ENCODE data around the gene SMOC2. TPM values are rescaled to one million over a fixed set of nuclear protein-coding genes. Genes with fewer than 3 reads are reported as not detected.

Gene SMOC2
- total and polyA plus RNA-seq, 2 experiments from 2014 or later: 51.0 to 88.7 TPM

DNA sequence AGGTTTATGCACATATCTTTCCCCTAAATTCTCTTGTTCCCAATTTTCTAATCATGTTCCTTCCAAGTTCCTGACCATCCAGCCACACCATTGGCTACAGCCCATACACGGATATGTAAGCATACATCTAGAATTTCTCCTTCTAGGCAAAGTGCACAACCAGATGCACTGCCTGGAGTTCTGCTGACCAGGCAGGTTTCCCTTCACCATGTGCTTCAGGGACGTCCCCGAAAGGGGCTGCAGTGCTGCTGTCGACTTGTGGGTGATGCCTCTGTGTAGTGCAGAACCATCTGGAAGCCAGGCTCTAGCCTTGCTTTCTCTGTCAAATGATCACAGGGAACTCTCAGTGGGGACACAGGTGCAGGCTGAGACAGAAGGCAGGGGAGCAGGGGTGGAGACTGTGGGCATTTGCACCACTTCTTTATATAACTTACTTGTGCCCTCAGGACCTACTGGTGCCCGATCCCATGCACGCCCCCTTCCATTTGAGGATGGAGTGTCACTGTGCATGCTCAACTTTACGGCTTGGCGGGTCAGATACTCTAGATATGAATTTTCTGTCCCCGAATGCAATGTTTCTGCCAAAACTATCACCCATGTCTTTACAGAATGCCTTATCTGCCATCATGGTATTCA is 37.5 kb upstream of the SMOC2 start:
- H3K4me1 ChIP-seq (ENCODE audit: insufficient read depth): no peaks in the 10 kb centered on the region
- H4K20me1 ChIP-seq (ENCODE audit: insufficient read depth, poor library complexity, severe bottlenecking): no peaks in the 10 kb centered on the region
- no peaks in the 10 kb centered on the region for H3K9me2 ChIP-seq (replicated peaks; ENCODE audit: insufficient read depth)
- H3K79me2 ChIP-seq: no peaks in the 10 kb centered on the region
- H3K36me3 ChIP-seq (replicated peaks; ENCODE audit: insufficient read depth, low read depth): no peaks in the 10 kb centered on the region
- no peak overlapping the region for H2AFZ ChIP-seq
- 83% methylated on average over 9 of the region's 9 CpGs for WGBS (ENCODE audit: low lambda C conversion rate, missing lambda C conversion rate)
- no peak overlapping the region for H3K4me2 ChIP-seq
- no peak overlapping the region for H3K27ac ChIP-seq
- no peak for DNase-seq (ENCODE audit: low spot score)
- H3K27me3 ChIP-seq: no peaks in the 10 kb centered on the region
- H3K4me3 ChIP-seq: no peak overlapping the region
- no peak for TF ChIP-seq EZH2 (IDR thresholded peaks at IDR 0.05; ENCODE audit: borderline replicate concordance)
- no peak for TF ChIP-seq EZH2phosphoT487 (IDR thresholded peaks at IDR 0.05; ENCODE audit: low read depth, severe bottlenecking, unreplicated experiment)
- TF ChIP-seq, protein P1, sequence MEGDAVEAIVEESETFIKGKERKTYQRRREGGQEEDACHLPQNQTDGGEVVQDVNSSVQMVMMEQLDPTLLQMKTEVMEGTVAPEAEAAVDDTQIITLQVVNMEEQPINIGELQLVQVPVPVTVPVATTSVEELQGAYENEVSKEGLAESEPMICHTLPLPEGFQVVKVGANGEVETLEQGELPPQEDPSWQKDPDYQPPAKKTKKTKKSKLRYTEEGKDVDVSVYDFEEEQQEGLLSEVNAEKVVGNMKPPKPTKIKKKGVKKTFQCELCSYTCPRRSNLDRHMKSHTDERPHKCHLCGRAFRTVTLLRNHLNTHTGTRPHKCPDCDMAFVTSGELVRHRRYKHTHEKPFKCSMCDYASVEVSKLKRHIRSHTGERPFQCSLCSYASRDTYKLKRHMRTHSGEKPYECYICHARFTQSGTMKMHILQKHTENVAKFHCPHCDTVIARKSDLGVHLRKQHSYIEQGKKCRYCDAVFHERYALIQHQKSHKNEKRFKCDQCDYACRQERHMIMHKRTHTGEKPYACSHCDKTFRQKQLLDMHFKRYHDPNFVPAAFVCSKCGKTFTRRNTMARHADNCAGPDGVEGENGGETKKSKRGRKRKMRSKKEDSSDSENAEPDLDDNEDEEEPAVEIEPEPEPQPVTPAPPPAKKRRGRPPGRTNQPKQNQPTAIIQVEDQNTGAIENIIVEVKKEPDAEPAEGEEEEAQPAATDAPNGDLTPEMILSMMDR (IDR thresholded peaks at IDR 0.05; ENCODE audit: poor library complexity): no peak
- H3K9me3 ChIP-seq (ENCODE audit: low read depth): no peaks in the 10 kb centered on the region

DNA sequence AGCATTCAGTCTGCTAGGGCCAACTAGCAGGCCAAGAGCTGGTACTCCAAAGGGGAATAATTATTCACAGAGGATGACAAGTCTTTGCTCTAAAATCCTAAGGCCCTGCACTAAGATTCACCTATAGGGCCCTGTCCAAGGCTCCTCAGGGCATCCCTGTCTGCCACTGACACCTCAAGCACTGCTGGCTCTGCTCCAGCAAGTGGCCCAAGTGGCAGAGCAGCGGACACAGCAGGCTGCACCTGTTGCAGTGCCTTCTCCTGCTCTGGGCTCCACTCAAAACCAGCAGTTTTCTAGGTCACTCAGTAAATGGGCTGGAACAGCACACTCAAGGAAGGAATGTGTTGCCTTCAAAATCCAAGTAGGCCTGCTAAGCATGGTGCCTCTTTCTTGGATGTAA is 36.4 kb upstream of the SMOC2 start:
- H3K27ac ChIP-seq: no peak overlapping the region
- no peak overlapping the region for H3K4me2 ChIP-seq
- H4K20me1 ChIP-seq (ENCODE audit: insufficient read depth, poor library complexity, severe bottlenecking): no peaks in the 10 kb centered on the region
- no peaks in the 10 kb centered on the region for H3K9me2 ChIP-seq (replicated peaks; ENCODE audit: insufficient read depth)
- no peak overlapping the region for H2AFZ ChIP-seq
- 83% methylated on average over 1 of the region's 1 CpG for WGBS (ENCODE audit: low lambda C conversion rate, missing lambda C conversion rate)
- TF ChIP-seq EZH2phosphoT487 (IDR thresholded peaks at IDR 0.05; ENCODE audit: low read depth, severe bottlenecking, unreplicated experiment) (no peak), EZH2 (IDR thresholded peaks at IDR 0.05; ENCODE audit: borderline replicate concordance) (no peak)
- TF ChIP-seq, protein P1 (IDR thresholded peaks at IDR 0.05; ENCODE audit: poor library complexity): no peak
- no peaks in the 10 kb centered on the region for H3K79me2 ChIP-seq
- no peak for DNase-seq (ENCODE audit: low spot score)
- no peaks in the 10 kb centered on the region for H3K4me1 ChIP-seq (ENCODE audit: insufficient read depth)
- no peaks in the 10 kb centered on the region for H3K27me3 ChIP-seq
- H3K4me3 ChIP-seq: no peak overlapping the region
- no peaks in the 10 kb centered on the region for H3K36me3 ChIP-seq (replicated peaks; ENCODE audit: insufficient read depth, low read depth)
- no peaks in the 10 kb centered on the region for H3K9me3 ChIP-seq (ENCODE audit: low read depth)

DNA sequence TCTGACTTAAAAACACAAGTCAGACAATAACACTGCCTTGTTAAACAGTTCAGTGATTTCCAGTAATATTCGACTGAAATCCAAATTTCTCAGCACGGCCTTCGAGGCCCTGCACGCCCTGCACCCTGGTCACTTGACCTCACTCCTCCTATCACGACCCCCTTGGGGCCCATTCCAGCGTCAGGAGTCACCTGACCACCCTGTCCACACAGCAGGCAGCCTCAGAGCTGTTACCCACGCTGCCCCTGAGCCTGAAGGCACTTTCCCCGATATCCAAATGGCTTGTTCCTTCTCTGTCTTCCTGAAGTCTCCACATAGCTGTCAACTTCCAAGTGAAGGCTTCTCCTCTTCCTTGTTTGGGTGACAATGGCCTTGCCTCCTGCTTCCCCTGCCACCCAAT is 33.1 kb upstream of the SMOC2 start:
- Histone ChIP-seq H3K4me1 (ENCODE audit: insufficient read depth) (no peaks in the 10 kb centered on the region), H2AFZ (no peak overlapping the region), H3K4me2 (no peak overlapping the region), H3K4me3 (no peak overlapping the region), H3K79me2 (no peaks in the 10 kb centered on the region), H3K9me2 (replicated peaks; ENCODE audit: insufficient read depth) (no peaks in the 10 kb centered on the region), H3K27me3 (no peaks in the 10 kb centered on the region), H3K27ac (no peak overlapping the region), H3K36me3 (replicated peaks; ENCODE audit: insufficient read depth, low read depth) (no peaks in the 10 kb centered on the region), H4K20me1 (ENCODE audit: insufficient read depth, poor library complexity, severe bottlenecking) (no peaks in the 10 kb centered on the region), H3K9me3 (ENCODE audit: low read depth) (no peaks in the 10 kb centered on the region)
- 82% methylated on average over 8 of the region's 8 CpGs for WGBS (ENCODE audit: low lambda C conversion rate, missing lambda C conversion rate)
- TF ChIP-seq EZH2 (IDR thresholded peaks at IDR 0.05; ENCODE audit: borderline replicate concordance): no peak
- TF ChIP-seq, protein P1 (IDR thresholded peaks at IDR 0.05; ENCODE audit: poor library complexity): no peak
- no peak for TF ChIP-seq EZH2phosphoT487 (IDR thresholded peaks at IDR 0.05; ENCODE audit: low read depth, severe bottlenecking, unreplicated experiment)
- DNase-seq (ENCODE audit: low spot score): no peak
